Esophagus muscularis mucosa (tissue), 3 donors: ENCODE data around the gene CTAG1B.
"Not testable (repeated sequence)": the region's sequence is repeated elsewhere in the genome, so short reads cannot be mapped to it uniquely, and the experiment has no call there.

ENCODE experiments used
- POLR2A ChIP-seq: fragments of 450-650 bp; IDR thresholded peaks from one replicate; pipeline ENCODE4 v1.6.1; 2017; ENCODE audit warnings: antibody characterized with exemption, moderate library complexity, mild to moderate bottlenecking, low read depth
- POLR2AphosphoS5 ChIP-seq, 2 donors: sonication (generic); formaldehyde crosslinking; IDR thresholded peaks; one replicate each; pipeline ENCODE4 v1.6.1; 2017; ENCODE audit warnings: antibody characterized with exemption in 2 of 2
- TF ChIP-seq, protein P1 (sequence below), 3 experiments: fragments of 200-600 bp in 2 of 3; fragments of 450-650 bp in 1 of 3; sonication (generic) in 2 of 3; IDR thresholded peaks; one replicate each; pipeline ENCODE4 v1.5.1; 2017 to 2019; ENCODE audit warnings: antibody characterized with exemption in 3 of 3, mild to moderate bottlenecking in 2 of 3, moderate library complexity in 1 of 3

DNA sequence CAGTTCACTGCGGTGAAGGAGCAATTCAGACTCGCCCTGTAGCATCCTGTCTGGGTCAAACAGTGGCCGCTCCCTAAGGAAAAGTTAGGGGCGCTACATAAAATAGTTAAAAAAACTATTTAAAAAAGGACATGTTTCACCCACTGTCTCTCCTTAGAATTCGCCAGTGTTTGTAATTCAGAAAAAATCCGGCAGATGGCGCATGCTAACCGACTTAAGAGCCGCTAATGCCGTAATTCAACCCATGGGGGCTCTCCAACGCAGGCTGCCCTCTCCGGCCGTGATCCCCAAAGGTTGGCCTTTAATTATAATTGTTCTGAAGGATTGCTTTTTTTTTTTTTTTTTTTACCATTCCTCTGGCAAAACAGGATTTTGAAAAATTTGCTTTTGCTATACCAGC, 28.7 kb downstream of the CTAG1B start:
- TF ChIP-seq, protein P1, sequence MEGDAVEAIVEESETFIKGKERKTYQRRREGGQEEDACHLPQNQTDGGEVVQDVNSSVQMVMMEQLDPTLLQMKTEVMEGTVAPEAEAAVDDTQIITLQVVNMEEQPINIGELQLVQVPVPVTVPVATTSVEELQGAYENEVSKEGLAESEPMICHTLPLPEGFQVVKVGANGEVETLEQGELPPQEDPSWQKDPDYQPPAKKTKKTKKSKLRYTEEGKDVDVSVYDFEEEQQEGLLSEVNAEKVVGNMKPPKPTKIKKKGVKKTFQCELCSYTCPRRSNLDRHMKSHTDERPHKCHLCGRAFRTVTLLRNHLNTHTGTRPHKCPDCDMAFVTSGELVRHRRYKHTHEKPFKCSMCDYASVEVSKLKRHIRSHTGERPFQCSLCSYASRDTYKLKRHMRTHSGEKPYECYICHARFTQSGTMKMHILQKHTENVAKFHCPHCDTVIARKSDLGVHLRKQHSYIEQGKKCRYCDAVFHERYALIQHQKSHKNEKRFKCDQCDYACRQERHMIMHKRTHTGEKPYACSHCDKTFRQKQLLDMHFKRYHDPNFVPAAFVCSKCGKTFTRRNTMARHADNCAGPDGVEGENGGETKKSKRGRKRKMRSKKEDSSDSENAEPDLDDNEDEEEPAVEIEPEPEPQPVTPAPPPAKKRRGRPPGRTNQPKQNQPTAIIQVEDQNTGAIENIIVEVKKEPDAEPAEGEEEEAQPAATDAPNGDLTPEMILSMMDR (IDR thresholded peaks at IDR 0.05): not testable (repeated sequence)
- not testable (repeated sequence) for TF ChIP-seq POLR2A; POLR2AphosphoS5 (IDR thresholded peaks at IDR 0.05)
